Measurements from ENCODE around the gene HSPA4L.

The HSPA4L gene

DNA sequence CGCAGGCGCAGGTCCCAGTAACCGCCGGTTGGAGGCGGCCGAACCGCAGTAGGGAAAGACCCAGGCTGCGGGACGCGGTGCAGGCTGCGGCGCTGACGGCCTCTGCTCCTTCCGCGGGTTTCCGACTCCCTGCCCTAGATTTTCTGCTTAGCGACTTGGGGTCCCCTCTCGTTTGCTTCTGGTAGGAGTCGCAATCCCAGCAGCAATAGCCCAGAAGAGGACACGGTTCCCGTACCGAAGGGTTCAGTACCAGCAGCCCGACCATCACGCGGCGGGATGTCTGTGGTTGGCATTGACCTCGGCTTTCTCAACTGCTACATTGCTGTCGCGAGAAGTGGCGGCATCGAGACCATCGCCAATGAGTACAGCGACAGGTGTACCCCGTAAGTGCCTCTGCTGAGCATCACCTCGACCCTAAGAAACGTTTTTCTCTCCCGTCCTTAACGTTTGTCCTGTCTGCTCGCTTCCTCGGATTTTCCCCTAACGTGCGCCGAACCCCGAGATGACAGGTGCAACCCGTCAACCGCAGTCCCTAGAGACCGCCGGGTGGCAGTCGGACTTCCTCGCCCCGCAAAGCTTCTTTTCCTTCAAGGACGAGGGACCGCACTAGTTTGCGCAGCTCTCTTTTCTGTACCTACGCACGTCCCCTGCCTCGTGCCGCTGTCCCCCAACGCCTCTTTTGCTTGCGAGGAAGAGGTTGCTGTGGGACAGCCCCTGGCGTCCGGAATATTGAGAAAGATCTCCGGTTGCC, at the start of gene HSPA4L:
TSS of gene HSPA4L (plus strand) at position 48 of the 751 bp plus-strand sequence. CDS start at position 277, 229 bp downstream.
- DNase-seq, result peak; percentile 26

DNA sequence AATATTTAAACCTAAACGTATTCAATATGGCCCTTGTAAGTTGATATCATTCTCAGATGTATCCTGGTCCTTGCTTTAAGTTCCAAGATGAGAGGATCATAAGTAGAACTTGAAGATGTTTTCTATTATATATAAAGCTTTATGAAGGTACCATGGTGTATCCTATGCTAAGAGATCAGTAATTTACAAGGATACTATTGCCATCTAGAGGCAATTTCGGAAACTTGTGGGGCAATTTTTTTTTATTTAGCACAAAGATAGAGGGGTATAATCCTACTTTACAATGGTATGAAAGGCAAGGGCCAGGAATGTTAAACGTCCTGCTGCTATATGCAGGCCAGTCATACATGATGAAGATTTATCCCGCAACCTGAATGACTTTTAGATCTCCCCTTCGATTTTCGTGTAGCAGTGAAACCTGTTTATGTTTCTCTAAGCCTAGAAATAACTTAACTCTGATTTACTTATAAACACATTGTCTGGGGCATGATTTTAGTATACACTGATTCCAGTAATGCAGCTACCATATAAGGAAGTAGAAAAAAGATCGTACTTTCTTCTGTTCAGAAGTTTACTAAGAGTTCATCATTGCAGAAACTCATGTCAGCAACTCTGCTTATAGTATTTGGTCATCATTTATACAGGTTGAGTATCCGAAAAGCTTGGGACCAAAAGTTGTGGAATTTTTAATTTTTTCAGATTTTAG, 49.3 kb upstream of the HSPA4L start:
- DNase-seq, result no peak

DNA sequence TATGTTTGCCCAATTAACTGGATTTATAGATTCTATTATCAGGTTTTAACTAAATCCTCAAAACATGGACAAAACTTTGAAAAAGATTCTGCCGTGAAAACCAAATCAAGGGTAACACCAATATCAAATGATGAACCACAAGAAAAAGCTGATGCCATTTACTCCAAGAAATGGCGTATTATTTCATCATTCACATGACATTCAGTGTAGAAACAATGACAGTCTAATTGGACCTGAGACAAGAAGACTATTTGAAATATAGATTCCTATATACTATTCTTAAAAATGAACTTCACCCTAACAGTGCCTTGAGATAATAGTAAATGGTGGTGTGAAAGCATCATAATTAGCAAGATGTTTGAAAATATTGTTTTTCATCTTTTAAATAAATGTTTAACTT, 47.1 kb upstream of the HSPA4L start:
- DNase-seq, result no peak

DNA sequence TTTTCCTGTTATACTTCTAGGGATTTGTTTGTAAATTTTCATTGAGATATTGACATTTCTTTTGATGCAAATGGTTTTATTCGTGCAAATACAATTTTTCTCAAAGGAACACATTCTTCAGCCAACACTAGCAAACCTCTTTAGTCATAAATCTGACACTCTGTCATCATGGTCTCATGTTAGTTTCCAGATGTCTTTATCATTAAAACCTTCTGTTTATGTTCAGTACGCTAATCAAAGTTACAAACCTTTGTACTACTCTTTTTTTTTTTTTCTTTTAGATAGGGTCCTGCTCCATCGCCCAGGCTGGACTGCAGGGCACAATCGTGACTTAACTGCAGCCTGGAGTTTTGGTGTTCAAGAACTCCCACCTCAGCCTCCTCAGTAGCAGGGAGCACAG, 44.8 kb upstream of the HSPA4L start:
- no peak for DNase-seq

DNA sequence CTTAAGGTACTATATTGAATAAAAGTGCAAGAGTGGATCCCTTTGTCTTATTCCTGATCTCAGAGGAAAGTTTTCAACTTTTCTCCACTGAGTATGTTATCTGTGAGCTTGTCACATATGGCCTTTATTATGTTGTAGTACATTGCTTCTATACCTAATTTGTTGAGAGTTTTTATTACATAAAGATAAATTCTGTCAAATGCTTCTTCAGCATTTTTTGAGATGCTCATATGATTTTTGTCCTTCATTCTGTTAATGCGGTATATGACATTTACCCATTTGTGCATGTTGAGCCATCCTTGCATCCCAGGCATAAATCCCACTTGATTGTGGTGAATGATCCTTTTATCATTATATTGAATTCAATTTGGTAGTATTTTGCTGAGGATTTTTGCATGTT, 40.9 kb upstream of the HSPA4L start:
- no peak for DNase-seq

DNA sequence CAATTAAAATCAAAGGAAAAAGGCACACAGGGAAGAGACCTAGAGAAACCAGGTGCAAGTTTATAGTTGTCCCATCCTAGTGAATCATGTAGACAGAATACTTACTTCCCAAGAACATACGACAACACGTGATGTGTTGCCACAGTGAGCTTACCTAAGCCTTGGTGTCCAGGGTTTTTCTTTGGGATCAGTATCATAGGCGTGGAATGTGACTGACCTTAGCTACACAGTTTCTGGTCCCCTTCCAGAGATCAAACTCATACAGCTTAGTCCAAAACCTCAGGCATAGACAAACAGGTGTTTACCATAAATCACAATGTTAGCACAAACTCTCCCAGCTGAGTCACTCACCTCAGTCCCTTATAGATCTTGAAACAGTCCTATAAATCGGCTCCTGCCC, 34.2 kb upstream of the HSPA4L start:
- no peak for DNase-seq

DNA sequence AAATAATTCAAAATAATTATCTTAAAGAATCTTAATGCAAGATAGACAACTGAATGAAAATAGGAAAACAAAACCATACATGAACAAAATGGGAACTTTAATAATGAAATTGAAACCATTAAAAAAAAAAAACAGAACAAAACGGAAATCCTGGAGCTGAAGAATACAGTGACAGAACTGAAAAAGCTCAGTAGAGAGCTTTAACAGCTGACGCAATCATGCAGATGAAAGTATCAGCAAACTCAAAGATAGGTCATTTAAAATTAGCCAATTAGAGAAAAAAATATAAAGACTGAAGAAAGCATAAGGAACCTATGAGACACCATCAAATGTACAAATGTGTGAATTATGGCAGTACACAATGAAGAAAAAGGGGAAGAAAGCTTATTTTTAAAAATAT, 33.2 kb upstream of the HSPA4L start:
- DNase-seq, result no peak

DNA sequence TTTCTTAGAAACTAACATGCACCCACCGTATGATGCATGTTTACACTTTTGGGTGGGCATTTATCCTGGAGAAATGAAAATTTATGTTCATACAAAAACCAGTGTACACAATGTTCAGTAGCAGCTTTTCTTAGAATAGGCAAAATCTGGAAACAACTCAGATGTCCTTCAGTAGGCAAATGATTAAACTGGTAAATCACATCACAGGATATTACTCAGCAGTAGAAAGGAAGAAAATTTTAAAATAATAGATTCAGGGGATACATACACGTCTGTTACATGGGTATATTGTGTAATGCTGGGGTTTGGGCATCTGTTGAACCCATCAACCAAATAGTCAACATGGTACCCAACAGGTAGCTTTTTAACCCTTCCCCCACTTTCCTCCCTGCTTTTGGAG, 25.2 kb upstream of the HSPA4L start:
- no peak for DNase-seq

DNA sequence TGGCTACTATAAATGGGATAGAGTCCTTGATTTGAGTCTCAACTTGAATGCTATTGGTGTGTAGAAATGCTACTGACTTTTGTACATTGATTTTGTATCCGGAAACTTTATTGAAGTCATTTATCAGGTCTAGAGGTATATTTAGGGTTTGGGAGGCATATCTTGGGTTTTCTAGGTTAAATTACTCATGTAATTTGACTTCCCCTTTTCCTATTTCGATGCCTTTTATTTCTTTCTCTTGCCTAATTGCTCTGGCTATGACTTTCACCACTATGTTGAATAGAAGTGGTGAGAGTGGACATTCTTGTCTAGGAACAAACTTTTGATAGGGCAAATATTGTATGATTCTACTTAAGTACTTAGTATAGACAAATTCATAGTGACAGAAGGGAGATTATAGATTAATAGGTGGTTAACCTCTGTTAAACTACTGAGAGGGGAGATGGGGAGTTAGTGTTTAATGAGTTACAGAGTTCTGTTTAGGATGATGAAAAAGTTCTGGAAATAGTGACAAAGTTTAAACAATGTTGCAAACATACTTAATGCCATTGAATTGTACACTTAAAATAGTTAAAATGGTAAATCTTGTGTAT, 22.8 kb upstream of the HSPA4L start:
- DNase-seq, result no peak

DNA sequence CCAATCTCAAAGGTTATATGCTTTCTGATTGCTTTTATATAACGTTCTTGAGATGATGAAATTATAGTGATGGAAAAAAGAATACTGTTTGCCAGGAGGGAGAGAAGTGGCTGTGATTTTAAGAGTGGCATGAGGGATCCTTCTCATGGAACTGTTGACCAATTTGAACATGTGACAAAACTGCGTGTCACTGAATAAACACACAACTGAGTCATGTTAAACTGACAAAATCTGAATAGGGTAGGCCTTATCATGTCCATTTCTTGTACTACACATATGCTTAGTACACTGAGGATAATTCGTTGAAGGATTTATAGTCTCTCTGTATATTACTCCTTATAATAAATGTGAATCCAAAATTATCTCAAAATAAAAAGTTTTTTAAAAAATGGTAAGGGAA, 22.2 kb upstream of the HSPA4L start:
- no peak for DNase-seq

DNA sequence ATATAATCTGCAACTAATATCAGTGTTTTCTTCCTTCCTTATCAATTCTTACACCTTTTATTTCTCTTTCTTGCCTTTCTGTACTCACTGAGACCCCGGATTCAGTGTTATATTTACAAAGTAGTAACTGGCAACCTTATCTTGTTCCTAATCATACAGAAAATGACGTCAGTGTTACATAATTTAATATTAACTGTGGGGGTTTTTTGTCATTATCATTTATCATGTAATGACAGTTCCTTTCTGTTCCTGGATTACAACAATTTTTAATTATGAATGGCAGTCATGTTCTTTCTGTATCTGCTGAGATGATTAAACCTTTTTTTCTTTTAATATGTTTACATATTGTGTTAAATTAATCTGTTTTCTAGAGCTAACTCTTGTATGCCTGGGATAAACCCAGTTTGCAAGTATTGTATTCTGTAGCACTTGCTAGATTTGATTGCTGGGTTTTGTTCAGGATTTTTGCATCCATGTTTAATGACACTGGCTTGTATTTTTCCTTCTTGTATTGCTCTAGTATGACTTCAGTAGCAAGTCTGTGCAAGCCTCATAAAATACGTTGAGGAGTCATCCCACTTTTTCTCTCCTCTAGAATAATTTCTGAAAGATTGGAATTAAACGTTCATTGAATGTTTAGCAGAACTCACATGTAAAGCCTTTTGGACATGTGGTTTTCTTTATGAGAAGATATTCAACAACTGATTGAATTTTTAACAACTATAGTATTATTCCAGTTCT, 10.4 kb upstream of the HSPA4L start:
- DNase-seq, result no peak

DNA sequence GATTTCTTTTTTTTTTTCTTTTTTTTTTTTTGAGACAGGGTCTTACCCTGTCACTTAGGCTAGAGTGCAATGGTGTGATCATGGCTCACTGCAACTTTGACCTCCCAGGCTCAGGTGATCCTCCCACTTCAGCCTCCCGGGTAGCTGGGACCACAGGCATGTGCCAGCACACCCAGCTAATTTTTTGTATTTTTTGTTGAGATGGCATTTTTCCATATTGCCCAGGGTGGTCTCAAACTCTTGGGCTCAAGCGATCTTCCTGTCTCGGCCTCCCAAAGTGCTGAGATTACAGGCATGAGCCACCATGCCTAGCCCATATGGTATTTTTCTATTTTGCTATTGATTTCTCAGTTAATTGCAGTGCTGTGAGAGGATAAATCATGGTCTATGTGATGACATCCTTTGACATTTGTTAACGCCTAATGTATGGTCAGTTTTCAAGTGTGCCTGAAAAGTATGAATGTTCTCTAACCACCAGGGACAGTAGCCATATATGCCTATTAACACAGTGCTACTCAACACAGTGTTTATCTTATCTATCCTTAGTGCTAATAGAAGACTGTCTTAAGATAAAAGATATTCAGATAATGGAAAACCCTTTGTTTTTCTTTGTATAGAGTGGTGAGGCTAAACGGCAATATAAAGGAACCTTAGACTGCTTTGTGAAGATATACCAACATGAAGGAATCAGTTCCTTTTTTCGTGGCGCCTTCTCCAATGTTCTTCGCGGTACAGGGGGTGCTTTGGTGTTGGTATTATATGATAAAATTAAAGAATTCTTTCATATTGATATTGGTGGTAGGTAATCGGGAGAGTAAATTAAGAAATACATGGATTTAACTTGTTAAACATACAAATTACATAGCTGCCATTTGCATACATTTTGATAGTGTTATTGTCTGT, 9.1 kb upstream of the HSPA4L start:
- no peak for DNase-seq

DNA sequence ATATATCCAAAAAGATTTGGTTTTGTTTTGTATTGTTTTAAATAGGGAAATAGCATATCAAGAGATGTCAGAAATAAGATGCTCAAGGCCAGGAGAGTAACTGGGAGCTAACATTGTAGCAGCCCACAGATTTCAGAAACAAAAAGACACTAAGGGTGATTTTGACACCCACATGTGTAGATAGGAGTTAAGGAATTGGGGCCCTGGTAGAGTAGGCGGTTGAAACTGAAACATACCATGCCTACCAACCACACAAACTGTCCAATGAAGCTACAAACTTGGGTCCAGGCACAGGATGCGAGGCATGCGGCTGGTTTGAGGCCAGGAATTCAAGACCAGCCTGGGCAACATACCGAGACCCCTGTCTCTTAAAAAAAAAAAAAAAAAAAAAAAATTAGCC, 6.3 kb upstream of the HSPA4L start:
- DNase-seq, result no peak

DNA sequence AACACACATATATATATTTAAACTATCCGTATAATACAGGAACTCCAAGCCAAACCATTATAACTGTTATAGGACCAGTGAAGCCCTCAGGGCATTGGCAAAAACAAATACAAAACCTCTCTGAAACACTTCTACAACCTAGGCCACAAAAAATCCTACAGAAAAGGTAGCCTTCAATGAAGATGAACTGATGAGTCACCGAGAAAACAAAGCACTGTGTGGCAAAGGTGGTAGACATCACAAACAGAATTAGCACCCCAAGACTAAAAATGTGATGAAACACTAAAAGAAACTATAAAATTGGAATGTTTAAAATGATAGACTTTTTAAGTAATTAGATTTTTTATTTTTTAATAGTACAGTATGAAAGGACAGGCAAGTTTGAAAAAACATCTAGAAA, 5.5 kb upstream of the HSPA4L start:
- no peak for DNase-seq

DNA sequence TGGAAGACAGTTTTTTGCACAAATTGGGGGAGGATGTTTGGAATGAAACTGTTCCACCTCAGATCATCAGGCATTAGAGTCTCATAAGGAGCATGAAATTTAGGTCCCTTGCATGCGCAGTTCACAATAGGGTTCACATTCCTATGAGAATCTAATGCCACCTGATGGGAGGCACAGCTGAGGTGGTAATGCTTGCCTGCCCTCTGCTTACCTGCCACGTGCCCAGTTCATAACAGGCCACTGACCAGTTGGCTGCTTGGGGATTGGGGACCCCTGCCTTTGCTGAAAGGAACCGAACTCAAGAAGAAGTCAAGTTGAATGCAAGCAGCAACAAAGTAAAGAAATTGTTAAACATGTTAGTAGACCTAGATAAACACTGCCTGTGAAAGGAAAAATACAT, 4.6 kb upstream of the HSPA4L start:
- no peak for DNase-seq

DNA sequence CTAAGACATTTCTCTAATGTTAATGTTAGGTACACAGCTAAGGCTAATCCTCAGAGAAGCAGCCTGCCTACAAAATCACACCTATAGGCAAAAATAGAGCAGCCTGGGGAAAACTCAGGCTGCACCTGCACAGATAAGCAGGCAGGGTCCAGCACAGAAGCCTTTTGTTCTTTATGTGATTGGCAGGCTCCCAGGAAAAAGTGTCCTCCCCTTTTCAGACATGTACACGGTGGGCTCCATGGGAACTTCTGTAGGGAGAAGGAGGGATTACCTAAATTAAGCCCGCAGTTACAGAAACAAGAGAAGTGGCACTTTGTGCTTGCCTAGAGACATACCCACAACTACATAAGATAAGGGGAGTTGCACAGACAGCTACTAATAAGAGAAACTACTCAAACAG, 4.0 kb upstream of the HSPA4L start:
- no peak for DNase-seq

DNA sequence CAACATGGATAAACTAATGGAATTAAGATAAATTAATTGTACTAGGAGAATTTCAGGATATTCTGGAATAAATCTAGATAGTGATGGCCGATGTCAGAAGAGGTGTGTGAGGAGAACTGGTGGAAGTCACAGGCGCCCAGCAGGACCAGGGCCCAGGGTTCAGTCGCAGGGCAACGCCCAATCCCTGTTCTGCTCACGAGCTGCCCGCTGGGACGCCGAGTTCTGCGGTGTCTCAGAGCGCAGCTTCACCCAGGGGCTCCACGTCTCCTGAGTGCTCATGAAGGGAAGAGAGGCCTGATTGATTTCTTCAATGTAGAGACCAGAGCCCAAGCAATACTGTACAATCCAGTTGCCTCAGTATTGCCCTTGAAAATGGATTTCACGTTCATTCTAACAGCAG, 1.5 kb upstream of the HSPA4L start:
- DNase-seq, result no peak

DNA sequence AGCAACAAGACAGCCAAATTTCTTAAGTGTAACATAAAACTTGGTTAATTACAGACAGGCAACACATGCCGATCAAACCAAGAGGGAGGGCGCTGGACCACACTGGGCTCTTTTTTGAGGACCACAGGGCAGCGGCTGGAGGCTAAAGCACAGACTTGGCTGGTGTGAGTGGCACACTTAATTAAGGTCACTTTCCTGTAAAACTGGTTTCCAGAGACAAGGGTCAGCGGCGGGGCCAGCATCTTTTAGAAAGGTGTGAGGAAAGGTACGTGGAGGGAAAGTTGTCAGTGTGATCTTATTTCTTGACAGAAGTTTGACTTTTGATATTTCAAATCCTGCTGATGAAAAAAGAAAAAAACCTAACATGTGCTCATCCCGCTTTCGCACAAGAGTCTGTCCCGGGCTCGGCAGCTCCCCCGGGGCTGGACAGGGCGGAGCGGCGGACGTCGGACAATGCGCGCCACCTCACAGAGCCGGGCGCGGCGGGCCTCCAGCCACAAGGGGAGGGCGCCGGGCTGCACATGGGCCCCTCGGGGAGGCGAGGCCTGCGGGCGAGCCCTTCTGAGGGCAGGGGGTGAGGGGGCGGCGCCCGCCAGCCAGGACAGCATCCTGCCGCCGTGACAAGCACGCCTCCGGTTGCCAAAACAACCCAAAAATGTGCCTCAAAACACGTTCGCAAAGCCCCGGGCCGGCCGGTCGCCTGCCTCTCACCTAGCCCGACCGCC, 660 bp upstream of the HSPA4L start:
- DNase-seq, result no peak

DNA sequence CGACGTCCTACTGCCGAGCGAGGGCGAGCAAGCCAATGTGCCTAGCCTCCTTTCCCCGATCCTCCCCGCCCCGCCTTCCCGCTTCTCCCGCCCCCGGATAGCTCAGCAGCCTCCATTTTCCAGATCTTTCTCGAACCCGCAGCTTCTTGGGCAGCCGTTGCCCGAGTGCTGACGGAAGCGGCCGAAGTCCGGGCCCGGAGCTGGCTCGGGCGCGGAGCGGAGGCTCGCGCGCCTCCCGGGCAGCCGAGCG, 172 bp upstream of the HSPA4L start:
- peak; percentile 80 for DNase-seq

DNA sequence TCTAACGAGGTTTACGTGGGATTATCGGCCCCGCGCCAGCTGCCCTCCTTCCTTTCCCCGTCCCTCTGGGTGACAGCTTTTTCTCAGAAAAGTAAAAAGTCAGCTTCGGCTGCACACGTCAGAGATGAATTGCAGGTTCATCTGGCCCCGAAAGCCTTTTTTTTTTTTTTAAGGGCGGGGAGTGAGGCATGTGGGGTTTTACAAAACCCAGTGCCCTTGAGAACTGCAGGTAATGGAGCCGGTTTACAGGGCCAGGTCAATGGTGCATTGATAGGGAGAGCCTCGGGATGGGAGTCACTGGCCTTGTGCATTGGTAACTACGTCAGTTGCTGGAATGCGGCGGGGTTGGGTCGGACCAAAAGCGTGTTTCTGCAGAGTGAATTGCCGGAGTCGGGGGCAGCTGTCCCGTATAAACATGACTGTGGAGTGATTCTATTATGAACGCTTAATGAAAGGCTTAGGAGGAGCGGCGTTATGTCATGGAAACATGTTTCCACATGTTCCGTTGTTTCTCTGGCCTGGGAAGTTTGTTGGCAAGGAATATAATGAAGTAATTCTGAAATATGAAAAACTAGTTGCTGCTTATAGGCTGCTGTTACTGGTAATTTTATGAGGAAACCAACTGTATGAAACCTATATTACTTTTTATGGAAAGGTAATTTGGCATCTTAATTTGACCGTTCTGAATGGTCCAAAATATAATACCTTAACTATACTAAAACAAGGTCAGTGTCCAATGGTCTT, 1.1 kb downstream of the HSPA4L start:
- no peak for DNase-seq

Data from RPMI8226 (cell line).